HG03103 (cell line): ENCODE results near the gene PLAU.
"Not testable (repeated sequence)": the region's sequence is repeated elsewhere in the genome, so short reads cannot be mapped to it uniquely, and the experiment has no call there.

Source experiments
- ATAC-seq: cut with Tn5 transposase; IDR thresholded peaks from one replicate; pipeline ENCODE4 v1.9.1; 2021; ENCODE audit warnings: low read depth; ENCODE audit not compliant: unreplicated experiment

PLAU gene

DNA sequence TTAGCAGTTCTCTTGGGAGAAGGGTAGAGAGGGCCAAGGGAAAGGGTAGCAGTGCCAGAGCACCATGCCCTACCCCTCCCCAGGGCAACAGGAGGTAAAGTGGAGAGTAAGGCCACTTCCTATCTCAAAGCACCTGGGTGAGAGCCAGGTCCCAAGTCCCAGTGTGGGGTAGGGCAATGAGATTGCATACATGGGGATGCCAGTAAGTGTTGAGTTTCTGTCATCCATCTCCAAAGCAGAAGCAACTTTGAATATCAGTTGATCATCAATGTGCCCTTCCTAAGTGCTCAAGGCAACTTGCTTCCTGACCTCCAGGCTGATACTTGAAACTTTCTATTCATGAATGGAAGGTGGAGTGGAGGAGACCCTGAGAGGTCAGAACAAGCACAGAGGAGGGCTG is 34.4 kb upstream of the PLAU start:
- no peak for ATAC-seq

- no peak for ATAC-seq
Observed at GRCh38 chr10:73876971-73877370, 34.0 kb upstream of the PLAU start.

DNA sequence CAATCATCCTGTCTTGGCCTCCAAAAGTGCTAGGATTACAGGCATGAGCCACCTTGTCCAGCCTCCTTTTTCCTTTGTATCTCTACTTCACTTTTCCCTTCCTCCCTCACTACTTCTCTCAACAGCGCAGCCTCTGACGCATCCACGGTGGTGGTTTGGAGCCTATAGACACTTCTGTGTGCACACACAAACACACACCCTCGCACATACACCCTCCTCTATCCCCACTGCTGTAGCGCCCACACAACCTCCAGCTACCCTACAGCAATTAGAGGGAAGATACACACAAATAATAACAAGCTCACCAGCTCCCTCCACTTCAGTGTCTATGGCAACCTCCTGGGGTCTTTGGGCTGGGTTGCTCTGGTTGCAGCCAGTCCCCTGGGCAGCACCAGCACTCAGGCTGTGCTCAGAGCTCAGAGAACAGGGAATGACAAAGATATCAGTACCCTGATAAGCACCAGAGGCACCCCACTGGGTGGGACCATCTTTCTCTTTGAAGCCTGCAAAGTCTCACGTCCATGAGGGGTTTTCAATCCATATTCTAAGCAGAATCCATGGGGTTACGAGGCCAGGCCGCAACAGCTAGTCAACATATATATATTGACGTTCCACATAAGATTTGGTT is 33.3 kb upstream of the PLAU start:
- no peak for ATAC-seq

DNA sequence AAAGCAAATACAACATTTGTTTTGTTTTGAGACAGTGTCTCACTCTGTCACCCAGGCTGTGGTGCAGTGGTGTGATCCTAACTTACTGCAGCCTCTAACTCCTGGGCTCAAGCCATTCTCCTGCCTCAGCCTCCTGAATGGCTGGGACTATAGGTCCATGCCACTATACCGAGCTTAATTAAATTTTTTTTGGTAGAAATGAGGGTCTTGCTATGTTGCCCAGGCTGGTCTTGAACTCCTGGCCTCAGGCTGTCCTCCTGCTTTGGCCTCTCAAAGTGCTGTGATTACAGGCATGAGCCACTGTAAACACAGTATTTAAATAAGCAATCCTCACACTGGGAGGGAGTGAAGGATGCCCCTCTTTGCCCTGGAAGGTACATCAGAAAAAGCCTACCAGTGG is 32.6 kb upstream of the PLAU start:
- no peak for ATAC-seq

GRCh38 chr10:73879296-73880173 is 31.4 kb upstream of the PLAU start:
- peak; percentile 83 for ATAC-seq

GRCh38 chr10:73881221-73881919 is 29.6 kb upstream of the PLAU start:
- ATAC-seq = no peak

GRCh38 chr10:73884017-73884416 is 26.9 kb upstream of the PLAU start:
- ATAC-seq = no peak

GRCh38 chr10:73886085-73886529 is 24.8 kb upstream of the PLAU start:
- ATAC-seq = peak; percentile 65

GRCh38 chr10:73886661-73887293 is 24.2 kb upstream of the PLAU start:
- ATAC-seq = no peak

GRCh38 chr10:73887294-73888039 is 23.5 kb upstream of the PLAU start:
- no peak for ATAC-seq

DNA sequence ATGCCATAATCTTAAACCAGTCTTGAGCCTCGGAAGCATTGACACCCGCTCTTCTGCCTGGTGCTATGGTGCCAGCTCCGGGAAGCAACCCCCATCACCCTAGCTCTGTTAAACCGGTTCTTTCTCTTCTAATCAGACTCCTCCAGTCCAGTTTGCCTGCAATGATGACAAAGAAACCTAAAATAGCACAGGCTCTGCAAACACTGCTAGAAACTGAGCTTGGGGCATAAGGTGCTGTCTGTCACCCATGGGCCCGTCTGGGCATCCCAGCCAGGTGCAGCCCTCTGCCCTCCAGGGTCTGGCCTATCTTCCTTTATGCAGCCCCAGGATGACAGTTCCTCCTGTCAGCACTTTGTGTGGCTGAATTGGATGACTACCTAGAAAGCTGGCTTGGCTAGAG is 22.4 kb upstream of the PLAU start:
- ATAC-seq = no peak

- no peak for ATAC-seq
Observed at GRCh38 chr10:73889014-73889413, 21.9 kb upstream of the PLAU start.

GRCh38 chr10:73889416-73889815 is 21.5 kb upstream of the PLAU start:
- not testable (repeated sequence) for ATAC-seq

- ATAC-seq = no peak
Observed at GRCh38 chr10:73890261-73890660, 20.7 kb upstream of the PLAU start.

GRCh38 chr10:73890830-73891229 is 20.1 kb upstream of the PLAU start:
- ATAC-seq = not testable (repeated sequence)

DNA sequence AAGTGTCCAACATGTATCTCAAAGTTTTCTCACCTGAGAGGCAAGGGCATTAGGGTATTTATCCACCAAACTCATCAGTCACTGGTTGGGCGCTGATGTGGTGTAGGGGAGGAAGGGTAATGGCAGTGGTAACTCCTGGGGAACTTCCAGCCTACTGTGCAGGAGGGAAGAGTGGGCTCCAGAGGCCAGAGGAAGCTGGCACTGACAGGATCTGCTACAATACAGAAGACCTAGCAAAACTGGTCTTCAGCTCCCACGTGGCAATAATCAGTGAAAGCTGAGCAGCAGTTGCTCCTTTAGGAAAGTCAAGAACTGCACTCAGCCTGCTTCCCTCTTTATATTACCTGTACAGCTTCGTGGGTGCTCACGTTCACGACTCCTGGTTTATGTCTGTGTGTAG is 19.4 kb upstream of the PLAU start:
- ATAC-seq = no peak

- ATAC-seq = no peak
Observed at GRCh38 chr10:73892310-73893030, 18.5 kb upstream of the PLAU start.

GRCh38 chr10:73893426-73893825 is 17.5 kb upstream of the PLAU start:
- ATAC-seq = no peak

- ATAC-seq = no peak
Observed at GRCh38 chr10:73894245-73894971, 16.5 kb upstream of the PLAU start.
